ENCODE measurements around the gene NOX4. TPM values are rescaled to one million over a fixed set of nuclear protein-coding genes. Genes with fewer than 3 reads are reported as not detected.
"Not testable (repeated sequence)": the region's sequence is repeated elsewhere in the genome, so short reads cannot be mapped to it uniquely, and the experiment has no call there.

Gene NOX4
- total RNA-seq, 4 donors from 2014 or later: 1.2 to 6.2 (median 2.4) TPM

DNA sequence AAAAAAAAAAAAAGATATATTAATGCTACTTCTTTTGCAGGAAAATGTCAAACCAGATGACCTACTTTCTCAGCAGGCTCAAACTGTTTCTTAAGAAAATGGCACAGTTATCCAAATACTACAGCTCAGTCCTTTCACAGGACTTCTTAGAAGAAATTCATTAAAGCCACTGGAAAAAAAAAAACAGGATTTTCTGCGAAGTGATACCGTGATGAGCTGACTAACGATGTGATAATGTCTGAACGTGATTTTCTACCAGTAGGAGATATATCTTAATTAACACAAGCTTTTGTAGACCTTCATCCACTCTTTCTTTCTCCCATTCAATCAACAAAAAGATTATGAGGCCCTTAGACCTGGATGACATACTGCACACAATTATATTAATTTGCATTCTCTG is 132.4 kb downstream of the NOX4 start:
- no peaks in the 10 kb centered on the region for H3K36me3 ChIP-seq
- no peaks in the 10 kb centered on the region for H3K27me3 ChIP-seq
- in situ Hi-C loops (cut with MboI; ENCODE audit: low sequenced_read_pairs in 4 of 4): no loop called here
- no peak for ATAC-seq
- H3K4me3 ChIP-seq: no peak overlapping the region
- TF ChIP-seq, protein P1, sequence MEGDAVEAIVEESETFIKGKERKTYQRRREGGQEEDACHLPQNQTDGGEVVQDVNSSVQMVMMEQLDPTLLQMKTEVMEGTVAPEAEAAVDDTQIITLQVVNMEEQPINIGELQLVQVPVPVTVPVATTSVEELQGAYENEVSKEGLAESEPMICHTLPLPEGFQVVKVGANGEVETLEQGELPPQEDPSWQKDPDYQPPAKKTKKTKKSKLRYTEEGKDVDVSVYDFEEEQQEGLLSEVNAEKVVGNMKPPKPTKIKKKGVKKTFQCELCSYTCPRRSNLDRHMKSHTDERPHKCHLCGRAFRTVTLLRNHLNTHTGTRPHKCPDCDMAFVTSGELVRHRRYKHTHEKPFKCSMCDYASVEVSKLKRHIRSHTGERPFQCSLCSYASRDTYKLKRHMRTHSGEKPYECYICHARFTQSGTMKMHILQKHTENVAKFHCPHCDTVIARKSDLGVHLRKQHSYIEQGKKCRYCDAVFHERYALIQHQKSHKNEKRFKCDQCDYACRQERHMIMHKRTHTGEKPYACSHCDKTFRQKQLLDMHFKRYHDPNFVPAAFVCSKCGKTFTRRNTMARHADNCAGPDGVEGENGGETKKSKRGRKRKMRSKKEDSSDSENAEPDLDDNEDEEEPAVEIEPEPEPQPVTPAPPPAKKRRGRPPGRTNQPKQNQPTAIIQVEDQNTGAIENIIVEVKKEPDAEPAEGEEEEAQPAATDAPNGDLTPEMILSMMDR (IDR thresholded peaks at IDR 0.05 in 4 of 5, conservative IDR thresholded peaks at IDR 0.05 in 1 of 5): no peak
- no peak for TF ChIP-seq POLR2A (IDR thresholded peaks at IDR 0.05)
- H3K9me3 ChIP-seq: no peaks in the 10 kb centered on the region
- H3K4me1 ChIP-seq: no peaks in the 10 kb centered on the region
- no peak for DNase-seq
- intact Hi-C loops (cut with DNase I; ENCODE audit: low total_unique reads): no loop called here
- no peak overlapping the region for H3K27ac ChIP-seq

DNA sequence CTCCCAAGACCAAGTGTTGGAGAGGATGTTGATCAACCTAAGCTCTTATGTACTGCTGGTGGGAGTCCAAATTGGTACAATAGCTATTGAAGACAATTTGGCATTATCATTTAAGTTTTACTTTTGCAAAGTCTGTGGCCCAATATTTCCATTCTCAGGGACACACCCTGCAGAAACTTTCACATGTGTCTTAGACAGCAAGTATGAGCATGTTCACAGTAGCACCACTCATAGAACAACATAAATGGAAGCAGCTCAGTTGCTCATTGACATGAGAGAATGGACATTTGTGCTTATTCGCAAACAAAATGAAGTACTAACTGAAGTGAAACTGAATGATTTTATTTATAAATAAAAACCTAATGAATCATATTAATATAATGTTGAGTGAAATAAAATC is 135.5 kb downstream of the NOX4 start:
- Histone ChIP-seq H3K4me1 (no peaks in the 10 kb centered on the region), H3K4me3 (no peak overlapping the region), H3K9me3 (no peaks in the 10 kb centered on the region), H3K27ac (no peak overlapping the region), H3K27me3 (no peaks in the 10 kb centered on the region), H3K36me3 (no peaks in the 10 kb centered on the region)
- TF ChIP-seq, protein P1 (IDR thresholded peaks at IDR 0.05 in 4 of 5, conservative IDR thresholded peaks at IDR 0.05 in 1 of 5): no peak
- TF ChIP-seq POLR2A (IDR thresholded peaks at IDR 0.05): no peak
- in situ Hi-C loops (cut with MboI; ENCODE audit: low sequenced_read_pairs in 4 of 4) (no loop called here), intact Hi-C loops (cut with DNase I; ENCODE audit: low total_unique reads) (no loop called here)
- DNase-seq (no peak), ATAC-seq (no peak)

DNA sequence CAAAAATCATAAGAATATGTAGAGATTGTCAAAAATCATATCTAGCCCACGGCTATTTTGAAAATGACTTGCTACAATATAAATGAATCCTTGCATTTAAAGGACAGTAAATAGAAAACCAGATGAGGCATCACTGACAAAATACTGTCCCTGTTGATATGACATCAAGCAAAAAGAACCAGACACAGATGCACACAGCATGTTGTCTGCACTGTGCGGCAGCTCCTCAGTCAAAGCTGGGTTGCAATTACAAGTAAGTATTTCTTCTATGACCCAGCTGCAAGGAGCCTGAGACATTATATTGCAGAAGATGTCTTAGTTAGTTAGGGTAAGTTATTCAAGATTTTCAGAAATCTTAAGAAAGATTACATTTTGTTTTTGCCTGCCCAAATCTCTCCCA is 136.7 kb downstream of the NOX4 start:
- H3K9me3 ChIP-seq; DNase-seq; ATAC-seq; H3K27me3 ChIP-seq; H3K36me3 ChIP-seq; intact Hi-C loops (cut with DNase I; ENCODE audit: low total_unique reads); H3K4me3 ChIP-seq; H3K4me1 ChIP-seq; H3K27ac ChIP-seq; in situ Hi-C loops (cut with MboI; ENCODE audit: low sequenced_read_pairs in 4 of 4): not testable (repeated sequence)

DNA sequence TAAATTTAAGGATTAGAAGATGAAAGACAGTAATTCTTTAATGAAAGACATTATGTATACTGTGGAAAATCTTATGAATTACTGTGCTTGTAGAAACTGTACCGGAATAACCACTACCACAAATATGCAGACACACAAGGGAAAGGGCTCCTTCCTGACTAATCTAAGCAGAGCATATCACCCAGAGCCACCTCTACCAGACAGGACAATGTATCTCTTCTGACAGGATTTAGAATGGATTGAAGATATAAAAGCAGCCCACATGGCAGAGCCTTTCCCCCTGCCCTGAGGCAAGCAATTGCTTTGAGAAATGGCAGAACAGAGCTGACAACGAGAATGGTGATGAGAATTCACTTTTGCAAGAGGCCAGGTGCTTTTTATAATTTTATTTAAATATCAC is 144.1 kb downstream of the NOX4 start:
- TF ChIP-seq, protein P1 (IDR thresholded peaks at IDR 0.05 in 4 of 5, conservative IDR thresholded peaks at IDR 0.05 in 1 of 5): no peak
- no peak for TF ChIP-seq POLR2A (IDR thresholded peaks at IDR 0.05)
- Histone ChIP-seq H3K9me3 (no peaks in the 10 kb centered on the region), H3K4me3 (no peak overlapping the region), H3K27ac (no peak overlapping the region), H3K27me3 (no peaks in the 10 kb centered on the region), H3K36me3 (no peaks in the 10 kb centered on the region), H3K4me1 (no peaks in the 10 kb centered on the region)
- in situ Hi-C loops (cut with MboI; ENCODE audit: low sequenced_read_pairs in 4 of 4) (no loop called here), intact Hi-C loops (cut with DNase I; ENCODE audit: low total_unique reads) (no loop called here)
- DNase-seq (no peak), ATAC-seq (no peak)

DNA sequence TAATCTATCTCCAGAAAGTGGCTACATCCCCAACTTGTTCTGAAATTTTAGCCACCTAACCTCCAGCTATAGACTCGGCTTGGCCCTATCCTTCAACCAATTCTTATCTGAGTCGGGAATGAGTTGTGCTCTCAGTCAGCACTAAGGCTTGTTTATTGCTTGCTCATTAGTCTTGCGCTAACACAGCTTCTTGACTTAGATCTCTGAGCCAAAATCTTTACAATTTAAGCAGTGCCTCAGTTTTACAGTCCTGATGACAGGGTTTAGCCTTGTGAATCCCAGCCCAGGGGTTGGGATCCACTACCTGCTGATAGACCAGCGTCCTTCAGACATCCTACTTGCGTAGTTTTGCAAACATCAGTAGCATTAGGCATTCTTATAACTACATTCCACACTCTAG is 144.6 kb downstream of the NOX4 start:
- Histone ChIP-seq H3K9me3 (no peaks in the 10 kb centered on the region), H3K4me1 (no peaks in the 10 kb centered on the region), H3K27me3 (no peaks in the 10 kb centered on the region), H3K27ac (no peak overlapping the region), H3K36me3 (no peaks in the 10 kb centered on the region), H3K4me3 (no peak overlapping the region)
- in situ Hi-C loops (cut with MboI; ENCODE audit: low sequenced_read_pairs in 4 of 4) (no loop called here), intact Hi-C loops (cut with DNase I; ENCODE audit: low total_unique reads) (no loop called here)
- no peak for ATAC-seq
- TF ChIP-seq, protein P1 (IDR thresholded peaks at IDR 0.05 in 4 of 5, conservative IDR thresholded peaks at IDR 0.05 in 1 of 5): no peak
- TF ChIP-seq POLR2A (IDR thresholded peaks at IDR 0.05): no peak
- no peak for DNase-seq

DNA sequence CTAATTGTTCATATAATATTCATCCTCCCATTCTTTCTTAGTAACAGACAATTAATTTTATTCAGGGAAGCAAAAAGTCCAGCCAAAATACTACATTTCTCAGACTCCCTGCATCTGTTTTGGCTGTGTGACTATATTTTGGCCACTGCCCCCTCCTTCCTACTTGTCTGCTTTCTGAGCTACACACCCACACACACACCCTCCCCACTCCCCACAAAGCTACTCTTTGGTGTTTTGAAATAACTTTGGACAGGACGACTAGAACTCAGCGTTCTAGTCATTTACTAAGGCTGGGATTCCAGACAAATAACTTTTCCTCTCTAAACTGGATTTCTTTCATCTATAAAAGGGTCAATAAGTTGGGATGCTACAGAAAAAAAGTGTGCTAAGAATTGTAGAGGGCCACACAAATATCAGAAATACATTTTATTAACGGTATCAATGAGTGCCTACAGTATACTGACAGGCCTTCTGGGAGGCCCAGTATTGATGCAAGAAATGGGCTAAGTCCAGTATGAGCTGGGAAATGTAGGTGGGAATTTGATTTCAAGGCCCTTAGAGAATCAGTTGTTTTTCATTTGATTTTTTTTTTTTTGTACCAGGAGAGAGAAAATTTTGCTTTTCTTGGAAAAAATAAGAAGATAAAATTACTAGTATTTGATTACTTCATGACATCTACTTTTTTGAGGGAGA is 148.1 kb downstream of the NOX4 start:
- H3K27me3 ChIP-seq; H3K9me3 ChIP-seq; H3K4me1 ChIP-seq; intact Hi-C loops (cut with DNase I; ENCODE audit: low total_unique reads); in situ Hi-C loops (cut with MboI; ENCODE audit: low sequenced_read_pairs in 4 of 4); H3K36me3 ChIP-seq; H3K4me3 ChIP-seq: not testable (repeated sequence)
- peak; percentile 48 to 72 for DNase-seq
- H3K27ac ChIP-seq: peak overlapping the region; percentile 31 to 69 (median 63)
- peak; percentile 80 to 84 for ATAC-seq

DNA sequence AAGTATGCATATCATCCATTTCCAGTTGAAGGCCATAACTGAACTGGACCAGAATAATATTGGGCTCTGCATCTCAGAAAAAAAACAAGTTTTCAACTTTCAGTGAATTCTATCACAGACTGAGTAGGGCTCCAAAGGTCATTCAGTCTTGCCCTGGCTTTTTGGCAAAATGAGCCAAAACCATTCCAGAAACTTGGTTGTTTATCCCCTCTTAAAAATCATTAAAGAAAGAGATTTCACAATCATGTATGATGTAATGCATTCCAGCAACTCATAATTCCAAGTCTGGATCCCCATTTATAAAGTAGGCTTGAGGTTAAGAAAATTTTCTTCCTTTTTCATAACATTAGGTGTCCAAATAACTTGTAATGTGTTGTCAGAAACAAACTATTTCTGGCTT is 150.7 kb downstream of the NOX4 start:
- H3K4me1 ChIP-seq; H3K36me3 ChIP-seq; H3K9me3 ChIP-seq; intact Hi-C loops (cut with DNase I; ENCODE audit: low total_unique reads); in situ Hi-C loops (cut with MboI; ENCODE audit: low sequenced_read_pairs in 4 of 4); H3K4me3 ChIP-seq; H3K27me3 ChIP-seq: not testable (repeated sequence)
- peak overlapping the region in 2 of 4 donors; percentile 53 to 69 for H3K27ac ChIP-seq
- ATAC-seq: peak; percentile 50 to 73
- DNase-seq: peak in 1 of 2 donors; percentile 20

DNA sequence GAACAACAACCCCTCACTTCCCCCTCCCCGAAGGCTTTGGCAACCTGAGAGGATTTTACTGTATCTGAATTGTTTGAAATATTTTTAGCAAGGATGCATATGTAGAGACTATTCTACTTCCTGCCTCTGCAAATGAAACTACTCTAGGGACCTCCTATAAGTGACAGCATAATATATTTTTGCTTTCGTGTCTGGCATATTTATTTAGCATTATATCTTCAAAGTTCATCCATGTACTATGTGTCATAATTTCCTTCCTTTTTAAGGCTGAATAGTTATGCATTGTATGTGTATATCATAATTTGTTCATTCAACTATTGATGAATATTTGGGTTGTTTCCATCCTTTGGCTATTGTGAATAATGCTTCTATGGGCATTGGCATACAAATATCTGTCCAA is 153.1 kb downstream of the NOX4 start:
- intact Hi-C loops (cut with DNase I; ENCODE audit: low total_unique reads): loop anchor here (10.0 kb wide), 1 partner anchor 277 kb away; no protein-coding TSS in a partner anchor
- H3K27me3 ChIP-seq; H3K36me3 ChIP-seq; in situ Hi-C loops (cut with MboI; ENCODE audit: low sequenced_read_pairs in 4 of 4); DNase-seq; H3K4me3 ChIP-seq; H3K9me3 ChIP-seq; ATAC-seq; H3K4me1 ChIP-seq; H3K27ac ChIP-seq: not testable (repeated sequence)
